Testis (tissue), 2 donors: ENCODE measurements around the gene CCR5.

Experiments
- CTCF ChIP-seq, 3 experiments: fragments of 450-650 bp in 2 of 3; fragments of 200-600 bp in 1 of 3; sonication (generic) in 1 of 3; IDR thresholded peaks; one replicate each; pipeline ENCODE4 v1.5.1; 2016 to 2019; ENCODE audit warnings: antibody characterized with exemption in 3 of 3, mild to moderate bottlenecking in 2 of 3, moderate library complexity in 1 of 3
- POLR2A ChIP-seq: fragments of 450-650 bp; IDR thresholded peaks from one replicate; pipeline ENCODE4 v1.6.1; 2017; ENCODE audit warnings: antibody characterized with exemption, mild to moderate bottlenecking, moderate library complexity

- no peak for TF ChIP-seq CTCF (IDR thresholded peaks at IDR 0.05)
- no peak for TF ChIP-seq POLR2A
These were observed 16.3 kb upstream of the CCR5 start for GRCh38 chr3:46354478-46354877.
